Subcutaneous adipose tissue (tissue), 4 donors: ENCODE measurements around the gene FEZF2. TPM values are rescaled to one million over a fixed set of nuclear protein-coding genes. Genes with fewer than 3 reads are reported as not detected.

Experiments
- CTCF ChIP-seq: fragments of 450-650 bp; IDR thresholded peaks from one replicate; pipeline ENCODE4 v1.5.1; 2016; ENCODE audit warnings: low read depth, mild to moderate bottlenecking, control low read depth, antibody characterized with exemption, moderate library complexity
- total RNA-seq, 4 donors: library from RNA; depleted of rRNA; stranded (reverse); fragments of >200 nt; gene quantifications; one replicate each; pipeline ENCODE4 v1.1.0, GENCODE V29; 2016

FEZF2 gene
- total RNA-seq, 4 donors from 2014 or later, result not detected

GRCh38 chr3:62372621-62373041 lies 719 bp downstream of the FEZF2 start:
- no peak for TF ChIP-seq CTCF

GRCh38 chr3:62371720-62372591 lies 1.4 kb downstream of the FEZF2 start:
- TF ChIP-seq CTCF, result no peak

- TF ChIP-seq CTCF, result no peak
These were observed 2.3 kb downstream of the FEZF2 start for GRCh38 chr3:62370858-62371719.

GRCh38 chr3:62370112-62370857 lies 3.1 kb downstream of the FEZF2 start:
- no peak for TF ChIP-seq CTCF

- TF ChIP-seq CTCF, result no peak
These were observed 3.9 kb downstream of the FEZF2 start for GRCh38 chr3:62369476-62369743.

GRCh38 chr3:62368705-62369475 lies 4.5 kb downstream of the FEZF2 start:
- no peak for TF ChIP-seq CTCF
